Activated naive CD4-positive, alpha-beta T cell treated with anti-CD3 and anti-CD28 coated beads, Interleukin-2, amount 50 U/mL, for 24 hours (primary cell): ENCODE data around the gene ATG4C.

Source experiments
- H3K27ac Mint-ChIP-seq: one replicate; pipeline ENCODE4 v1.8.0; 2021; ENCODE audit warnings: mild to moderate bottlenecking, mixed read lengths
- H3K27me3 Mint-ChIP-seq: one replicate; pipeline ENCODE4 v1.8.0; 2021; ENCODE audit warnings: mixed read lengths
- H3K36me3 Mint-ChIP-seq: one replicate; pipeline ENCODE4 v1.8.0; 2021; ENCODE audit warnings: mixed read lengths
- H3K4me1 Mint-ChIP-seq: one replicate; pipeline ENCODE4 v1.8.0; 2021; ENCODE audit warnings: mixed read lengths
- H3K4me3 Mint-ChIP-seq: one replicate; pipeline ENCODE4 v1.8.0; 2021; ENCODE audit warnings: mild to moderate bottlenecking, mixed read lengths
- H3K9me3 Mint-ChIP-seq: one replicate; pipeline ENCODE4 v1.8.0; 2021; ENCODE audit warnings: mixed read lengths

The ATG4C gene

DNA sequence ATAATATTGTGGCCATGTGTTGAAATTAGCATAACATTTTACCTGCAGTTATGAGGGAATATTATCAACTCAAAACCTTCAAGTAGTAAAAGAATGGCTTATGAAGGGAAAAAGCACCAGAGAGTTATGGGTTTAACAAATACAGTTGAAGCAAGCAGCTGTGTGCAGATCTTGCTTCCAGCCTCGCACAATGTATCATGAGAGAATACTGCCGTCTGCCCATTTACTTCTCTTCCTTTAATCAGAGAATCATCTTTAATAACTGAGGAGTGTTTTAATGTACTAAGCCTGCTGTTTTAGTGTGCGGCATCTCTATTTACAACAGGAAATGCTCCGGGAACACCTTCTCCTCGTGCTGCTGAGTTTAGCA lies 120.9 kb downstream of the ATG4C start:
- Mint-ChIP-seq H3K27me3 (no peaks in the 10 kb centered on the region), H3K4me1 (peaks cover 12% of the 10 kb centered on the region), H3K36me3 (no peaks in the 10 kb centered on the region), H3K9me3 (no peaks in the 10 kb centered on the region), H3K27ac (no peak overlapping the region), H3K4me3 (no peak overlapping the region)

- Mint-ChIP-seq H3K27me3 (no peaks in the 10 kb centered on the region), H3K4me3 (no peak overlapping the region), H3K36me3 (no peaks in the 10 kb centered on the region), H3K9me3 (no peaks in the 10 kb centered on the region), H3K27ac (no peak overlapping the region), H3K4me1 (peaks cover 12% of the 10 kb centered on the region)
Observed at GRCh38 chr1:62905309-62905708, 121.4 kb downstream of the ATG4C start.

- no peaks in the 10 kb centered on the region for H3K27me3 Mint-ChIP-seq
- H3K27ac Mint-ChIP-seq: no peak overlapping the region
- no peaks in the 10 kb centered on the region for H3K36me3 Mint-ChIP-seq
- no peaks in the 10 kb centered on the region for H3K9me3 Mint-ChIP-seq
- peaks cover 12% of the 10 kb centered on the region for H3K4me1 Mint-ChIP-seq
- H3K4me3 Mint-ChIP-seq: no peak overlapping the region
Observed at GRCh38 chr1:62905872-62906271, 121.9 kb downstream of the ATG4C start.

- Mint-ChIP-seq H3K27ac (no peak overlapping the region), H3K4me1 (peaks cover 12% of the 10 kb centered on the region), H3K9me3 (no peaks in the 10 kb centered on the region), H3K4me3 (no peak overlapping the region), H3K36me3 (no peaks in the 10 kb centered on the region), H3K27me3 (no peaks in the 10 kb centered on the region)
Observed at GRCh38 chr1:62906428-62906886, 122.5 kb downstream of the ATG4C start.

GRCh38 chr1:62908168-62908695 lies 124.3 kb downstream of the ATG4C start:
- peaks cover 12% of the 10 kb centered on the region for H3K4me1 Mint-ChIP-seq

DNA sequence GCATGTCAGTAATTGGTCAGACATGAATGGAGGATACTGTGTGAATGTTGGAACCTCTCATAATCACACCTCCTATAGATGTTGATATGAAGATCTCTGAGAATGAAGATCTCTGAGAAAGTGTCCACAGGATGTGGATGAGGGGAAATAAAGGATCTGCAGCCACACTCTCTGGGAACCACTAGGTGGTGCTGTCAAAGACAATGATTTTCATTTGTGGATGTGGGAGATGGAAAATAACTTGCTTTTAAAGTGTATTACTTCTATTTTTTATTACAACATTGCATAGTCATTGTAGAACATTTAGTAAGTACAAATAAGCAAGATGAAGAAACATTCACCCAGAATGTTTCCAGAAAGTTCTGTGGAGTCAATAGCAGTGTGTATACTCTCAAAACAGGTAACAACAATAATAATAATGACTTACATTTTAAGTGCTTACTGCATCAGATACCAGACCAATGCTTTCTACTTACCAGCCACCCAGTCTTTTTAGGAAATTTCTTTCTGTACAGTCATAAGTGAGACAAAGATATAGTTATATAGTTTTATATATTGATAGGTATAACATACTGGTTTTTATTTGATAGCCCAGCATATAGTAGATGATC lies 128.2 kb downstream of the ATG4C start:
- Mint-ChIP-seq H3K9me3 (no peaks in the 10 kb centered on the region), H3K4me3 (no peak overlapping the region), H3K27ac (no peak overlapping the region), H3K27me3 (peaks cover 5% of the 10 kb centered on the region), H3K36me3 (no peaks in the 10 kb centered on the region), H3K4me1 (peaks cover 12% of the 10 kb centered on the region)

More at GRCh38 chr1:62908168-62908695, 124.3 kb downstream of the ATG4C start:
- H3K27ac Mint-ChIP-seq: no peak overlapping the region
- H3K9me3 Mint-ChIP-seq: no peaks in the 10 kb centered on the region
- no peaks in the 10 kb centered on the region for H3K27me3 Mint-ChIP-seq
- H3K36me3 Mint-ChIP-seq: no peaks in the 10 kb centered on the region
- no peak overlapping the region for H3K4me3 Mint-ChIP-seq
